ENCODE results near the gene RUNDC3A. TPM values are rescaled to one million over a fixed set of nuclear protein-coding genes. Genes with fewer than 3 reads are reported as not detected.
A peak's percentile ranks its signal among the peaks of the same experiment; 100 is the strongest.

The RUNDC3A gene
- total and polyA plus RNA-seq, 2 of the 13 experiments (the other 11 are each of a cell fraction or from before 2014, with no cell fraction given) = 0.25 TPM; not detected in 1

DNA sequence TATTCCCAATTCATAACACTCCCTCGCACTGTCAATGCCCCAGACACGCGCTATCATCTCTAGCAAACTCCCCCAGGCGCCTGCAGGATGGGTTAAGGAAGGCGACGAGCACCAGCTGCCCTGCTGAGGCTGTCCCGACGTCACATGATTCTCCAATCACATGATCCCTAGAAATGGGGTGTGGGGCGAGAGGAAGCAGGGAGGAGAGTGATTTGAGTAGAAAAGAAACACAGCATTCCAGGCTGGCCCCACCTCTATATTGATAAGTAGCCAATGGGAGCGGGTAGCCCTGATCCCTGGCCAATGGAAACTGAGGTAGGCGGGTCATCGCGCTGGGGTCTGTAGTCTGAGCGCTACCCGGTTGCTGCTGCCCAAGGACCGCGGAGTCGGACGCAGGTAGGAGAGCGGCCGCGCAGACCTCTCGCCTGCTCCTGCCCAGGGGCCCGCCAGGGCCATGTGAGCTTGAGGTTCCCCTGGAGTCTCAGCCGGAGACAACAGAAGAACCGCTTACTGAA lies 36.6 kb downstream of the RUNDC3A start, which contains the start of gene GRN (continued):
- TF ChIP-seq, protein P1, sequence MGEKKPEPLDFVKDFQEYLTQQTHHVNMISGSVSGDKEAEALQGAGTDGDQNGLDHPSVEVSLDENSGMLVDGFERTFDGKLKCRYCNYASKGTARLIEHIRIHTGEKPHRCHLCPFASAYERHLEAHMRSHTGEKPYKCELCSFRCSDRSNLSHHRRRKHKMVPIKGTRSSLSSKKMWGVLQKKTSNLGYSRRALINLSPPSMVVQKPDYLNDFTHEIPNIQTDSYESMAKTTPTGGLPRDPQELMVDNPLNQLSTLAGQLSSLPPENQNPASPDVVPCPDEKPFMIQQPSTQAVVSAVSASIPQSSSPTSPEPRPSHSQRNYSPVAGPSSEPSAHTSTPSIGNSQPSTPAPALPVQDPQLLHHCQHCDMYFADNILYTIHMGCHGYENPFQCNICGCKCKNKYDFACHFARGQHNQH (CRISPR knock-in tag; IDR thresholded peaks at IDR 0.05) = peak; percentile 92
- TF ChIP-seq PPARG (CRISPR knock-in tag; conservative IDR thresholded peaks at IDR 0.05) (0 out of 2 replicates have a peak, but pooled peaks have one; percentile 9), ZNF7 (CRISPR knock-in tag; IDR thresholded peaks at IDR 0.05) (no peak), ZNF781 (CRISPR knock-in tag; IDR thresholded peaks at IDR 0.05; ENCODE audit: borderline replicate concordance, not compliant biosample characterization) (peak; percentile 16), ZNF776 (CRISPR knock-in tag; IDR thresholded peaks at IDR 0.05) (0 out of 2 replicates have a peak, but pooled peaks have one; percentile 16), ZNF160 (CRISPR knock-in tag; IDR thresholded peaks at IDR 0.05) (peak; percentile 78; the same call in 1 of the 2 replicates), EP300 (IDR thresholded peaks at IDR 0.05; ENCODE audit: low read depth in 2 of 2, low read length in 2 of 2) (peak in 1 of 2 experiments; percentile 63; a peak in 2 of 4 replicates), EP300 (CRISPR knock-in tag; IDR thresholded peaks at IDR 0.05; ENCODE audit: borderline replicate concordance) (peak; percentile 84; the same call in 1 of the 2 replicates), SP4 (CRISPR knock-in tag; IDR thresholded peaks at IDR 0.05) (0 out of 2 replicates have a peak, but pooled peaks have one; percentile 50), KLF12 (CRISPR knock-in tag; IDR thresholded peaks at IDR 0.05; ENCODE audit: borderline replicate concordance) (peak; percentile 2; the same call in 1 of the 2 replicates), ZBTB21 (CRISPR knock-in tag; IDR thresholded peaks at IDR 0.05) (0 out of 2 replicates have a peak, but pooled peaks have one; percentile 14), SP2 (CRISPR knock-in tag; IDR thresholded peaks at IDR 0.05) (peak; percentile 91), KMT2A (CRISPR knock-in tag; IDR thresholded peaks at IDR 0.05) (peak; percentile 68), ETV5 (CRISPR knock-in tag; IDR thresholded peaks at IDR 0.05; ENCODE audit: borderline replicate concordance) (peak; percentile 69), ERF (CRISPR knock-in tag; IDR thresholded peaks at IDR 0.05) (peak; percentile 34; the same call in 1 of the 2 replicates), FOXK1 (CRISPR knock-in tag; IDR thresholded peaks at IDR 0.05; ENCODE audit: borderline replicate concordance, low read depth) (peak; percentile 98; the same call in 1 of the 2 replicates), CHD2 (IDR thresholded peaks at IDR 0.05; ENCODE audit: low read depth, low read length) (no peak), SIX1 (CRISPR knock-in tag; IDR thresholded peaks at IDR 0.05; ENCODE audit: borderline replicate concordance) (peak; percentile 42; the same call in 1 of the 2 replicates), GLI4 (CRISPR knock-in tag; IDR thresholded peaks at IDR 0.05; ENCODE audit: borderline replicate concordance) (peak; percentile 25; the same call in 1 of the 2 replicates), ZNF124 (CRISPR knock-in tag; IDR thresholded peaks at IDR 0.05) (peak; percentile 86)
- TF ChIP-seq, protein P2, sequence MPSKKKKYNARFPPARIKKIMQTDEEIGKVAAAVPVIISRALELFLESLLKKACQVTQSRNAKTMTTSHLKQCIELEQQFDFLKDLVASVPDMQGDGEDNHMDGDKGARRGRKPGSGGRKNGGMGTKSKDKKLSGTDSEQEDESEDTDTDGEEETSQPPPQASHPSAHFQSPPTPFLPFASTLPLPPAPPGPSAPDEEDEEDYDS (CRISPR knock-in tag; IDR thresholded peaks at IDR 0.05) = peak; percentile 93
- TF ChIP-seq, protein P3, sequence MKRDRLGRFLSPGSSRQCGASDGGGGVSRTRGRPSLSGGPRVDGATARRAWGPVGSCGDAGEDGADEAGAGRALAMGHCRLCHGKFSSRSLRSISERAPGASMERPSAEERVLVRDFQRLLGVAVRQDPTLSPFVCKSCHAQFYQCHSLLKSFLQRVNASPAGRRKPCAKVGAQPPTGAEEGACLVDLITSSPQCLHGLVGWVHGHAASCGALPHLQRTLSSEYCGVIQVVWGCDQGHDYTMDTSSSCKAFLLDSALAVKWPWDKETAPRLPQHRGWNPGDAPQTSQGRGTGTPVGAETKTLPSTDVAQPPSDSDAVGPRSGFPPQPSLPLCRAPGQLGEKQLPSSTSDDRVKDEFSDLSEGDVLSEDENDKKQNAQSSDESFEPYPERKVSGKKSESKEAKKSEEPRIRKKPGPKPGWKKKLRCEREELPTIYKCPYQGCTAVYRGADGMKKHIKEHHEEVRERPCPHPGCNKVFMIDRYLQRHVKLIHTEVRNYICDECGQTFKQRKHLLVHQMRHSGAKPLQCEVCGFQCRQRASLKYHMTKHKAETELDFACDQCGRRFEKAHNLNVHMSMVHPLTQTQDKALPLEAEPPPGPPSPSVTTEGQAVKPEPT (CRISPR knock-in tag; IDR thresholded peaks at IDR 0.05; ENCODE audit: low read depth) = no peak
- TF ChIP-seq, protein P4, sequence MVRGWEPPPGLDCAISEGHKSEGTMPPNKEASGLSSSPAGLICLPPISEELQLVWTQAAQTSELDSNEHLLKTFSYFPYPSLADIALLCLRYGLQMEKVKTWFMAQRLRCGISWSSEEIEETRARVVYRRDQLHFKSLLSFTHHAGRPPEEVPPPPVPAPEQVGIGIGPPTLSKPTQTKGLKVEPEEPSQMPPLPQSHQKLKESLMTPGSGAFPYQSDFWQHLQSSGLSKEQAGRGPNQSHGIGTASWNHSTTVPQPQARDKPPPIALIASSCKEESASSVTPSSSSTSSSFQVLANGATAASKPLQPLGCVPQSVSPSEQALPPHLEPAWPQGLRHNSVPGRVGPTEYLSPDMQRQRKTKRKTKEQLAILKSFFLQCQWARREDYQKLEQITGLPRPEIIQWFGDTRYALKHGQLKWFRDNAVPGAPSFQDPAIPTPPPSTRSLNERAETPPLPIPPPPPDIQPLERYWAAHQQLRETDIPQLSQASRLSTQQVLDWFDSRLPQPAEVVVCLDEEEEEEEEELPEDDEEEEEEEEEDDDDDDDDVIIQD (CRISPR knock-in tag; IDR thresholded peaks at IDR 0.05; ENCODE audit: low read depth) = peak; percentile 82
- TF ChIP-seq, protein P5, sequence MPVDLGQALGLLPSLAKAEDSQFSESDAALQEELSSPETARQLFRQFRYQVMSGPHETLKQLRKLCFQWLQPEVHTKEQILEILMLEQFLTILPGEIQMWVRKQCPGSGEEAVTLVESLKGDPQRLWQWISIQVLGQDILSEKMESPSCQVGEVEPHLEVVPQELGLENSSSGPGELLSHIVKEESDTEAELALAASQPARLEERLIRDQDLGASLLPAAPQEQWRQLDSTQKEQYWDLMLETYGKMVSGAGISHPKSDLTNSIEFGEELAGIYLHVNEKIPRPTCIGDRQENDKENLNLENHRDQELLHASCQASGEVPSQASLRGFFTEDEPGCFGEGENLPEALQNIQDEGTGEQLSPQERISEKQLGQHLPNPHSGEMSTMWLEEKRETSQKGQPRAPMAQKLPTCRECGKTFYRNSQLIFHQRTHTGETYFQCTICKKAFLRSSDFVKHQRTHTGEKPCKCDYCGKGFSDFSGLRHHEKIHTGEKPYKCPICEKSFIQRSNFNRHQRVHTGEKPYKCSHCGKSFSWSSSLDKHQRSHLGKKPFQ (CRISPR knock-in tag; IDR thresholded peaks at IDR 0.05; ENCODE audit: insufficient replicate concordance) = peak; percentile 56
